OCI-LY3 (cell line): ENCODE data around the gene GP1BA.

Experiments
- H2AFZ ChIP-seq: fragments of 200-600, 300-600 bp; shearing (Covaris generic); 2 replicates; pipeline ENCODE4 v1.6.0; 2014; ENCODE audit warnings: antibody characterized with exemption, low read depth, low read length
- H3K27ac ChIP-seq: fragments of 200-600, 300-600 bp; sonication (generic); 2 replicates; pipeline ENCODE4 v1.5.1; 2014; ENCODE audit warnings: mild to moderate bottlenecking, low read length, moderate library complexity, mixed read lengths
- H3K27me3 ChIP-seq: fragments of 200-600, 300-600 bp; sonication (generic); 2 replicates; pipeline ENCODE4 v1.6.1; 2014; ENCODE audit warnings: low read depth, low read length, mixed read lengths
- H3K36me3 ChIP-seq: fragments of 200-600, 300-600 bp; sonication (generic); replicated peaks from 2 replicates; pipeline ENCODE3; 2014; ENCODE audit warnings: low read depth, low read length, mixed read lengths
- H3K4me1 ChIP-seq: fragments of 300-600, 200-600 bp; sonication (generic); 2 replicates; pipeline ENCODE4 v1.6.1; 2014; ENCODE audit warnings: low read length, mixed read lengths
- H3K4me2 ChIP-seq: fragments of 200-600, 300-600 bp; sonication (generic); 2 replicates; pipeline ENCODE4 v1.6.1; 2014; ENCODE audit warnings: low read length, mixed read lengths
- H3K4me3 ChIP-seq: fragments of 300-600, 200-600 bp; sonication (generic); 2 replicates; pipeline ENCODE4 v1.5.1; 2014; ENCODE audit warnings: antibody characterized with exemption, mild to moderate bottlenecking, low read length, moderate library complexity
- H3K79me2 ChIP-seq: fragments of 300-600, 200-600 bp; shearing (Covaris generic); 2 replicates; pipeline ENCODE4 v1.6.1; 2014; ENCODE audit warnings: mild to moderate bottlenecking, low read length, mixed read lengths
- H3K9ac ChIP-seq: fragments of 300-600, 200-600 bp; shearing (Covaris generic); 2 replicates; pipeline ENCODE4 v1.6.0; 2014; ENCODE audit warnings: mild to moderate bottlenecking, low read length, moderate library complexity
- H3K9me3 ChIP-seq: fragments of 200-600, 300-600 bp; shearing (Covaris generic); 2 replicates; pipeline ENCODE4 v1.6.1; 2014; ENCODE audit warnings: low read length, mixed read lengths; ENCODE audit not compliant: insufficient read depth
- H4K20me1 ChIP-seq: fragments of 200-600, 300-600 bp; sonication (generic); 2 replicates; pipeline ENCODE4 v1.6.1; 2016; ENCODE audit warnings: low read length, mixed read lengths; ENCODE audit not compliant: insufficient read depth
- EZH2phosphoT487 ChIP-seq: fragments of 200-600 bp; shearing (Covaris generic); IDR thresholded peaks from 2 replicates; pipeline ENCODE4 v1.6.1; 2018; ENCODE audit warnings: antibody characterized with exemption, mixed run types, low read depth
- TF ChIP-seq, protein P1 (sequence below): fragments of 200-600, 300-600 bp; sonication (generic); IDR thresholded peaks from 2 replicates; pipeline ENCODE4 v1.5.1; 2014; ENCODE audit warnings: antibody characterized with exemption, low read length, low read depth

The GP1BA gene

DNA sequence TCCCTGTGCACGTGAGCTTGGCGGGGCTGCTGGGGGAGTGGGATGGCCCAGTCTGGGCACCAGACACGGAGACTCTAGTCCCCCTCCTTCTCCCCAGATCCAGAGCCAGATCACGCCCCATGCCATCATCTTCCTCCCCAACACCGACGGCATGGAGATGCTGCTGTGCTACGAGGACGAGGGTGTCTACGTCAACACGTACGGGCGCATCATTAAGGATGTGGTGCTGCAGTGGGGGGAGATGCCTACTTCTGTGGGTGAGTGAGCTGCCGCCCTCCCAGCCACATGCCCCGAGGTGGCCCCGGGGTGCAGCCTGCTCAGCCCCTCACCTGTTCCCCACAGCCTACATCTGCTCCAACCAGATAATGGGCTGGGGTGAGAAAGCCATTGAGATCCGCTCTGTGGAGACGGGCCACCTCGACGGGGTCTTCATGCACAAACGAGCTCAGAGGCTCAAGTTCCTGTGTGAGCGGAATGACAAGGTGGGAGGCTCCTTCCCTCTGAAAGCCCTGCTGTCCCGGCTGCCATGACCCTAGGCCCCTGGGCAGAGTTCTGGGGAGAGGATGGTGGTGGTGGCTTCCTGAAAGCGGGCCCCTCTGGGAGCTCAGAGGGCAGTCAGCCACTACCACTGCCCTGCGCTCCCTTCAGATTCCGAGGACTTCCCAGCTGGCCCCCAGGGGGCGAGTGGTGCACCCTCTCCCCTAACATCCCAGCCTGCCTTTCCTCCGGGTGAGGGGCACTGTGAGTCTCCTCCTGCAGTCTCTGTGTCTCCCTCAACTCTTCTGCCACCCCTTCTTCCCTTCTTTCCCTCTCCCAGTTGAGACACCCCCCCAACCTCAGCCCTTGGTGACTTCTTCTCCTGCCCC lies 35.5 kb upstream of the GP1BA start:
- TF ChIP-seq, protein P1, sequence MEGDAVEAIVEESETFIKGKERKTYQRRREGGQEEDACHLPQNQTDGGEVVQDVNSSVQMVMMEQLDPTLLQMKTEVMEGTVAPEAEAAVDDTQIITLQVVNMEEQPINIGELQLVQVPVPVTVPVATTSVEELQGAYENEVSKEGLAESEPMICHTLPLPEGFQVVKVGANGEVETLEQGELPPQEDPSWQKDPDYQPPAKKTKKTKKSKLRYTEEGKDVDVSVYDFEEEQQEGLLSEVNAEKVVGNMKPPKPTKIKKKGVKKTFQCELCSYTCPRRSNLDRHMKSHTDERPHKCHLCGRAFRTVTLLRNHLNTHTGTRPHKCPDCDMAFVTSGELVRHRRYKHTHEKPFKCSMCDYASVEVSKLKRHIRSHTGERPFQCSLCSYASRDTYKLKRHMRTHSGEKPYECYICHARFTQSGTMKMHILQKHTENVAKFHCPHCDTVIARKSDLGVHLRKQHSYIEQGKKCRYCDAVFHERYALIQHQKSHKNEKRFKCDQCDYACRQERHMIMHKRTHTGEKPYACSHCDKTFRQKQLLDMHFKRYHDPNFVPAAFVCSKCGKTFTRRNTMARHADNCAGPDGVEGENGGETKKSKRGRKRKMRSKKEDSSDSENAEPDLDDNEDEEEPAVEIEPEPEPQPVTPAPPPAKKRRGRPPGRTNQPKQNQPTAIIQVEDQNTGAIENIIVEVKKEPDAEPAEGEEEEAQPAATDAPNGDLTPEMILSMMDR = no peak
- TF ChIP-seq EZH2phosphoT487 = no peak
- Histone ChIP-seq H3K79me2 (no peaks in the 10 kb centered on the region), H3K4me1 (peaks cover 12% of the 10 kb centered on the region), H4K20me1 (no peaks in the 10 kb centered on the region), H3K9ac (no peak overlapping the region), H3K27ac (no peak overlapping the region), H3K27me3 (no peaks in the 10 kb centered on the region), H3K4me3 (no peak overlapping the region), H3K4me2 (no peak overlapping the region), H3K9me3 (no peaks in the 10 kb centered on the region), H2AFZ (no peak overlapping the region), H3K36me3 (peaks cover 7% of the 10 kb centered on the region)

DNA sequence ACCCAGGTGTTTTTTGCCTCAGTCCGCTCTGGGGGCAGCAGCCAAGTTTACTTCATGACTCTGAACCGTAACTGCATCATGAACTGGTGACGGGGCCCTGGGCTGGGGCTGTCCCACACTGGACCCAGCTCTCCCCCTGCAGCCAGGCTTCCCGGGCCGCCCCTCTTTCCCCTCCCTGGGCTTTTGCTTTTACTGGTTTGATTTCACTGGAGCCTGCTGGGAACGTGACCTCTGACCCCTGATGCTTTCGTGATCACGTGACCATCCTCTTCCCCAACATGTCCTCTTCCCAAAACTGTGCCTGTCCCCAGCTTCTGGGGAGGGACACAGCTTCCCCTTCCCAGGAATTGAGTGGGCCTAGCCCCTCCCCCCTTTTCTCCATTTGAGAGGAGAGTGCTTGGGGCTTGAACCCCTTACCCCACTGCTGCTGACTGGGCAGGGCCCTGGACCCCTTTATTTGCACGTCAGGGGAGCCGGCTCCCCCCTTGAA lies 34.8 kb upstream of the GP1BA start:
- Histone ChIP-seq H3K9me3 (no peaks in the 10 kb centered on the region), H3K36me3 (peaks cover 3% of the 10 kb centered on the region), H2AFZ (no peak overlapping the region), H3K4me2 (no peak overlapping the region), H3K4me3 (no peak overlapping the region), H3K27me3 (no peaks in the 10 kb centered on the region), H3K27ac (no peak overlapping the region), H3K79me2 (no peaks in the 10 kb centered on the region), H4K20me1 (no peaks in the 10 kb centered on the region), H3K4me1 (peaks cover 5% of the 10 kb centered on the region), H3K9ac (no peak overlapping the region)
- TF ChIP-seq, protein P1 = no peak

DNA sequence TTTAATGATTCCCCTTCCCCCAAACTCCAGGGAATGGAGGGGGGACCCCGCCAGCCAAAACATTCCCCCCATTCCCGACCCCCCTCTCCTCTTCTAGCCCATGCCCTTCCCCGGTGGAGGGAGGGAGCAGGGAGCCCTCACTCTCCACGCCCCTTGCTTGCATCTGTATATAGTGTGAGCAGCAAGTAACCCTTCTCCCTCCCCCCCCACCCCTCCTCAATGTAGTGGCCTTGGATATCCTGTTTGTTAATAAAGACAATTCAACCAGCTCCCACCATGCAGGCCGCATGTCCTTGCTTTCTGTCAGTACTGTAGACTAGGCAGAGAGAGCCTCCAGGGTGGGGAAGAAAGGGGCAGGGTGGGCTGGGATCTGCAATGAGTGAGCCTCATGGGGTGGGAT lies 34.3 kb upstream of the GP1BA start:
- Histone ChIP-seq H3K4me1 (peaks cover under 1% of the 10 kb centered on the region; the same call in 1 of the 2 replicates), H3K27ac (no peak overlapping the region), H3K79me2 (no peaks in the 10 kb centered on the region), H3K9me3 (no peaks in the 10 kb centered on the region), H3K27me3 (no peaks in the 10 kb centered on the region), H3K36me3 (no peaks in the 10 kb centered on the region), H2AFZ (no peak overlapping the region), H3K9ac (no peak overlapping the region), H4K20me1 (no peaks in the 10 kb centered on the region), H3K4me3 (no peak overlapping the region), H3K4me2 (no peak overlapping the region)
- TF ChIP-seq EZH2phosphoT487 = no peak
- TF ChIP-seq, protein P1 = no peak

DNA sequence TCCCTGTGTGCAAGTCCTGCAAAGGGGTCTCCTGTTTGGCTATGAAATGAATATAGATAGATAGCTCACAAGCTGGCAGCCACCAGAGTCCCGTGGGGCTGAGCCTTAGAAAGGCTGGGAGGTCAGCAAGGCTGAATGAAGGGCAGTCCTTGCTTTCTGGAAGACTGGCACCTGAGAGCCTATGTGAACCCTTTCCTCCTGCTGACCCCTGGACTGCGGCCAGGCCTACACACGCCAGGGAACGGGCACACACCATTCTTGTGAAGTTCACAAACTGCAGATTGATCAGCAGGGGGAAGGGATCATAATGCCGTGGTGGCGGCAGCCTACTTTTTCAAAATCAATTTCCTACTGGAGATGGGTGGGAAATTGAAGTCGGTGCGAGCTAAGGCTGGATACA lies 33.7 kb upstream of the GP1BA start:
- no peaks in the 10 kb centered on the region for H3K36me3 ChIP-seq
- H2AFZ ChIP-seq = no peak overlapping the region
- H3K27me3 ChIP-seq = no peaks in the 10 kb centered on the region
- H3K79me2 ChIP-seq = no peaks in the 10 kb centered on the region
- H3K4me1 ChIP-seq = peaks cover 6% of the 10 kb centered on the region
- H4K20me1 ChIP-seq = no peaks in the 10 kb centered on the region
- H3K4me2 ChIP-seq = no peak overlapping the region
- TF ChIP-seq EZH2phosphoT487 = no peak
- TF ChIP-seq, protein P1 = no peak
- no peak overlapping the region for H3K27ac ChIP-seq
- H3K9me3 ChIP-seq = no peaks in the 10 kb centered on the region
- H3K9ac ChIP-seq = no peak overlapping the region
- H3K4me3 ChIP-seq = no peak overlapping the region
